HCT116 (cell line): Measurements from ENCODE around the gene ANTXRL. TPM values are rescaled to one million over a fixed set of nuclear protein-coding genes. Genes with fewer than 3 reads are reported as not detected.

Source experiments
- ATAC-seq: fragments of 200-7000 bp; cut with Tn5 transposase; 2 replicates; pipeline ENCODE4 v1.9.1; 2020; ENCODE audit warnings: mild to moderate bottlenecking, moderate library complexity
- BruUV-seq: library from RNA; stranded (reverse); fragments of 400-500 nt; replicated peaks from 2 replicates; lab custom pipeline; 2021; lab: Mats Ljungman, UMichigan
- CTCF ChIA-PET: fragments of 300-600 bp; sonication (Branson Sonifier 250); formaldehyde crosslinking; loops from one replicate; lab custom pipeline; 2021; ENCODE audit warnings: antibody characterized with exemption; lab: Charles Lee
- POLR2A ChIA-PET: fragments of 300-600, 350-600 bp; sonication (Branson Sonifier 250); formaldehyde crosslinking; loops from one replicate; lab custom pipeline; 2021; ENCODE audit warnings: antibody characterized with exemption; lab: Charles Lee
- RAD21 ChIA-PET, 2 experiments: fragments of 300-600 bp; sonication (Branson Sonifier 250); formaldehyde crosslinking; loops; one replicate each; lab custom pipeline; 2023; ENCODE audit warnings: low total read pairs in 2 of 2; ENCODE audit not compliant: uncharacterized antibody in 2 of 2, unreplicated experiment in 2 of 2, low non-redundant PET in 1 of 2; lab: Charles Lee
- DNase-seq: peaks from one replicate; pipeline ENCODE4 v3.0.0-alpha.2; 2010; ENCODE audit warnings: low read depth, low spot score
- H2AFZ ChIP-seq: fragments of 200-600 bp; shearing (Covaris generic), sonication (generic); 2 replicates; pipeline ENCODE4 v1.6.1; 2017; ENCODE audit warnings: low read depth, mixed run types, mixed read lengths, antibody characterized with exemption, low read length; ENCODE audit not compliant: poor library complexity, severe bottlenecking
- H3K27ac ChIP-seq: 2 replicates; pipeline ENCODE4 v1.5.1; 2012; ENCODE audit warnings: low read depth, low read length
- H3K27me3 ChIP-seq: fragments of 200-600 bp; sonication (generic); 2 replicates; pipeline ENCODE4 v1.6.1; 2016; ENCODE audit warnings: mixed run types, low read length, mixed read lengths; ENCODE audit not compliant: insufficient read depth
- H3K36me3 ChIP-seq, 2 experiments: fragments of 200-500 bp in 1 of 2; fragments of 200-600 bp in 1 of 2; sonication (Bioruptor generic) in 1 of 2; sonication (generic) in 1 of 2; 2 replicates each; pipeline versions ENCODE4 v1.5.1 to v1.6.1; 2014 to 2016; ENCODE audit warnings: low read length in 2 of 2, inconsistent platforms in 1 of 2, mixed read lengths in 1 of 2, mixed run types in 1 of 2; ENCODE audit not compliant: insufficient read depth in 2 of 2, control insufficient read depth in 1 of 2
- H3K4me1 ChIP-seq, 2 experiments: fragments of 200-600 bp in 1 of 2; sonication (generic) in 1 of 2; 2 replicates each; pipeline versions ENCODE4 v1.5.1 to v1.6.1; 2012 to 2017; ENCODE audit warnings: low read length in 2 of 2, inconsistent platforms in 1 of 2, mild to moderate bottlenecking in 1 of 2, mixed read lengths in 1 of 2, mixed run types in 1 of 2, moderate library complexity in 1 of 2; ENCODE audit not compliant: insufficient read depth in 2 of 2, control insufficient read depth in 1 of 2
- H3K4me2 ChIP-seq: fragments of 200-600 bp; sonication (generic); 2 replicates; pipeline ENCODE4 v1.6.1; 2017; ENCODE audit warnings: mixed run types, low read length, mixed read lengths
- H3K4me3 ChIP-seq, 2 experiments: fragments of 200-600 bp in 1 of 2; sonication (generic) in 1 of 2; replicated peaks in 1 of 2; 2 replicates each; pipeline ENCODE4 v1.5.1; 2011 to 2016; ENCODE audit warnings: low read length in 2 of 2, control low read depth in 1 of 2, low read depth in 1 of 2, mild to moderate bottlenecking in 1 of 2, mixed read lengths in 1 of 2, mixed run types in 1 of 2
- H3K79me2 ChIP-seq: fragments of 200-600 bp; sonication (generic); 2 replicates; pipeline ENCODE4 v1.6.1; 2017; ENCODE audit warnings: mild to moderate bottlenecking, mixed run types, low read length, moderate library complexity, mixed read lengths; ENCODE audit not compliant: insufficient read depth
- H3K9ac ChIP-seq: fragments of 200-600 bp; sonication (generic); 2 replicates; pipeline ENCODE4 v1.6.1; 2016; ENCODE audit warnings: low read length, mixed read lengths
- H3K9me2 ChIP-seq: fragments of 200-600 bp; sonication (generic), shearing (Covaris generic); 2 replicates; pipeline ENCODE4 v1.6.1; 2017; ENCODE audit warnings: mixed run types, mild to moderate bottlenecking, moderate library complexity; ENCODE audit not compliant: insufficient read depth
- H3K9me3 ChIP-seq, 2 experiments: fragments of 200-500 bp in 1 of 2; fragments of 200-600 bp in 1 of 2; sonication (Bioruptor generic) in 1 of 2; sonication (generic) in 1 of 2; 2 replicates each; pipeline ENCODE4 v1.6.1; 2014 to 2017; ENCODE audit warnings: low read length in 2 of 2, mixed read lengths in 2 of 2, inconsistent platforms in 1 of 2, low read depth in 1 of 2, mild to moderate bottlenecking in 1 of 2, mixed run types in 1 of 2, moderate library complexity in 1 of 2; ENCODE audit not compliant: control insufficient read depth in 1 of 2, insufficient read depth in 1 of 2
- H4K20me1 ChIP-seq: fragments of 200-600 bp; sonication (generic), shearing (Covaris generic); 2 replicates; pipeline ENCODE4 v1.6.1; 2017; ENCODE audit warnings: mixed run types, mild to moderate bottlenecking, moderate library complexity; ENCODE audit not compliant: insufficient read depth
- CEBPB ChIP-seq: IDR thresholded peaks from 2 replicates; pipeline ENCODE4 v1.6.1; 2012; ENCODE audit warnings: low read depth
- EGR1 ChIP-seq: IDR thresholded peaks from 2 replicates; pipeline ENCODE4 v1.6.1; 2012; ENCODE audit warnings: low read depth
- EZH2phosphoT487 ChIP-seq: fragments of 200-600 bp; IDR thresholded peaks from 2 replicates; pipeline ENCODE4 v1.6.1; 2018; ENCODE audit warnings: antibody characterized with exemption, borderline replicate concordance
- JUND ChIP-seq: IDR thresholded peaks from 2 replicates; pipeline ENCODE4 v1.6.1; 2012
- POLR2A ChIP-seq: IDR thresholded peaks from 2 replicates; pipeline ENCODE4 v1.7.0; 2011; ENCODE audit warnings: borderline replicate concordance; ENCODE audit not compliant: insufficient read depth, insufficient read length; ENCODE audit errors: extremely low read depth
- POLR2AphosphoS5 ChIP-seq: IDR thresholded peaks from 2 replicates; pipeline ENCODE4 v1.6.1; 2011; ENCODE audit warnings: mild to moderate bottlenecking, low read depth, low read length, moderate library complexity
- SIN3A ChIP-seq: IDR thresholded peaks from 2 replicates; pipeline ENCODE4 v1.6.1; 2012; ENCODE audit warnings: low read depth
- SRF ChIP-seq: IDR thresholded peaks from 2 replicates; pipeline ENCODE4 v1.6.1; 2012; ENCODE audit warnings: low read depth
- YY1 ChIP-seq: IDR thresholded peaks from 2 replicates; pipeline ENCODE4 v1.6.1; 2011; ENCODE audit warnings: low read length, low read depth, moderate library complexity, mild to moderate bottlenecking; ENCODE audit not compliant: insufficient replicate concordance; ENCODE audit errors: extremely low read depth
- ZFX ChIP-seq: fragments of 450-650 bp; IDR thresholded peaks from 2 replicates; pipeline ENCODE4 v1.6.1; 2017
- ZNF274 ChIP-seq: fragments of 200-500 bp; sonication (Bioruptor generic); IDR thresholded peaks from 2 replicates; pipeline ENCODE4 v1.6.1; 2014; ENCODE audit warnings: mild to moderate bottlenecking, low read depth, low read length, inconsistent platforms
- intact Hi-C: fragments of 100-400 bp; cut with micrococcal nuclease; formaldehyde crosslinking; loops from 2 replicates; pipeline ENCODE4 v1.10.0; 2022
- total RNA-seq: library from RNA; stranded (reverse); gene quantifications from one replicate; pipeline ENCODE4 v1.2.1, GENCODE V29; 2021; ENCODE audit not compliant: unreplicated experiment
- TF ChIP-seq, protein P1 (sequence below): IDR thresholded peaks from 2 replicates; pipeline ENCODE4 v1.6.1; 2012
- TF ChIP-seq, protein P2 (sequence below): IDR thresholded peaks from 2 replicates; pipeline ENCODE4 v1.6.1; 2012
- TF ChIP-seq, protein P3 (sequence below): IDR thresholded peaks from 2 replicates; pipeline ENCODE4 v1.6.1; 2012; ENCODE audit warnings: low read depth

The ANTXRL gene
- total RNA-seq, 1 experiment from 2014 or later: not detected

DNA sequence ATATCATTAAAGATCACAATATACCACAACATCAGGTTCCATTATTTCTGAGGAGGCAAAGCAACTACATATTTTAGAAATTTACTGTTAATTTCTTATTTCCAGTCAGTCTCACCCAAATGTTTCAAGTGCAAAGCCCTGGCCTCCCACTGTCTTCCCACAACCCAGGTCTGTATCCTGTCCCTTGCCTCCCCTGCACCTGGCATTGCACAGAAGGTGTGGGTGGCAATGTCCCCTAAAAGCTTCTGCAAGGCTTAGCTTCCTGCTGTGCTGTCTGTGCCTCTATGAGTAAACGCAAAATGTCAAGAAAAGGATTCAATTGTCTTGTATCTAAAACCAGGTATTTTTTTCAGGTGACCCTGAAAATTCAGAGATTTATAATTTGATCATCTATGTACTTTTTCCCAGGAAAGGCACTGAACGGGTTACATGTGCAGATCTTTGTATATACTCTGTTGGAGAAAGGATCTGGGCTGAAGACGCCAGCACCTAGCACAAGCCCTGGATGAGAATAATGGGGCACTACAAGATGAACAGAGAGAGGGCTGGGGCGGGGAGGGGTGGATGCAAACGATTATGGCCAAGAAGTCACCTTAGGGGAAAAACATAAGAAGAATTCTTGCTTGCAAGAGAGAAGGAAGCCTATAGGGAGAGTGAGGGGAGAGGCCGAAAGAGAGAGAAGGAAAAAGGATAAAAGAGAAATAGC is 3.1 kb upstream of the ANTXRL start:
- intact Hi-C loops: no loop called here
- Histone ChIP-seq H3K27me3 (no peaks in the 10 kb centered on the region), H3K79me2 (no peaks in the 10 kb centered on the region), H3K27ac (no peak overlapping the region), H3K36me3 (no peaks in the 10 kb centered on the region), H4K20me1 (no peaks in the 10 kb centered on the region), H3K4me3 (peak overlapping the region; percentile 42 to 60), H3K9me2 (no peaks in the 10 kb centered on the region), H3K4me2 (peak overlapping the region; percentile 82), H3K4me1 (peaks cover 14 to 16% of the 10 kb centered on the region in 2 experiments; a peak in 3 of 4 replicates), H3K9me3 (no peaks in the 10 kb centered on the region), H2AFZ (peak overlapping the region; percentile 85), H3K9ac (peak overlapping the region; percentile 46)
- no peak for DNase-seq
- CTCF ChIA-PET: no interaction called here
- TF ChIP-seq YY1: no peak
- POLR2A ChIA-PET: no interaction called here
- RAD21 ChIA-PET: interaction anchor here in 1 of 2 experiments (0.8 kb wide), 1 partner anchor 177 kb away, joined by 3 read pairs; no protein-coding TSS in a partner anchor
- ATAC-seq: no peak
- BruUV-seq: no TSS peak

DNA sequence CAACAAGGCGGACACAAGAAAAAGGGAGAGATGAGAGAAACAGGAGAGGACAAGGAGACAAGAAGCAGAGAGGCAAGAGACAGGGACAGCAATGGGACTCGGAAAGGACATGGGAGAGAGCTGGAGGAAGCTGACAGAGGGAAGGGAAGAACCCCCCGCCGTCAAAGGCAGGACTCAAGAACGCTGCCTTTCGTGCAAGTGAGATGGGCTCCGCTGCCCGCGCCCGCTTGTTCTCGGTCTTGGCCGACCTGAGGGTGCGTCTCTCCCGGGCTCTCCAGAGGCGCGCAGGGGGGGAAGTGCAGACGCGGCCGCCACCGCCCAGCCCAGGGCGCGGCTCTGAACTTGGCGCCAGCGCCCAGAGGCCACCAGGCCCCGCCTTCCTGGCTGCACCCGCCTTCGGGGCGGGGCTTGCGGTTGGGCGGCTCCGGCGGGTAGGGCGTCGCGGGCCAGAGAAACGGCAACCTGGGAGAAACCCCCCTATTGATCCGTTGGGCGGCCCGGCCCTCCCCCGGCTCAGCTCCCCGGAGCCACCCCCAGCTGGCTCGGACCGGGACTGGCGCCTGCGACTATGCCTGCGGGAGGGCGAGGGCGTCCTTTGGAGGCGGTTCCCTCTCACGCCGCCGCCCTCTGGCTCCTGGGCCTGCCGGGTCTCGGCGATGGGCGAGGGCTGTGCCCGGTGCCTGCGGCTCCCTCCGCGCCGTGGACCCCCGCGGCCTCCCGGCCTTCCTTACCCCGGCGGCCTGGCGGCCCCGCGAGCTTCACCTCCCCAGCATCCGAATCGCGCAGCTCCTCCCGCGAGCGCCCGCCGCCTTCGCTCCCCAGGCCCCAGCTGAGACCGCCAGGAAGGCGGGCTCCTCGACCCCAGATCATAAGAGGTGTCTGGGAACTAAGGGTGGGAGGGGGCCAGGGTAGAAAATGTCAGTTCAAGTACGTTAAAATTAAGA is 2.2 kb upstream of the ANTXRL start:
- intact Hi-C loops: no loop called here
- no peaks in the 10 kb centered on the region for H3K27me3 ChIP-seq
- H3K79me2 ChIP-seq: no peaks in the 10 kb centered on the region
- H3K27ac ChIP-seq: peak overlapping the region; percentile 31; the same call in 1 of the 2 replicates
- peak overlapping the region; percentile 46 for H3K9ac ChIP-seq
- peak overlapping the region; percentile 82 for H3K4me2 ChIP-seq
- peak overlapping the region; percentile 85 for H2AFZ ChIP-seq
- ChIA-PET RAD21 (no interaction called here), POLR2A (no interaction called here), CTCF (no interaction called here)
- peak; percentile 88 for ATAC-seq
- peak; percentile 26 for DNase-seq
- H3K9me3 ChIP-seq: no peaks in the 10 kb centered on the region
- no peaks in the 10 kb centered on the region for H4K20me1 ChIP-seq
- peak overlapping the region; percentile 42 to 60 for H3K4me3 ChIP-seq
- TF ChIP-seq ZFX (peak; percentile 71), SRF (no peak), EGR1 (no peak), CEBPB (no peak), POLR2AphosphoS5 (peak; percentile 74), SIN3A (0 out of 2 replicates have a peak, but pooled peaks have one; percentile 23), JUND (no peak), EZH2phosphoT487 (no peak), POLR2A (peak; percentile 27), ZNF274 (no peak)
- TF ChIP-seq, protein P1, sequence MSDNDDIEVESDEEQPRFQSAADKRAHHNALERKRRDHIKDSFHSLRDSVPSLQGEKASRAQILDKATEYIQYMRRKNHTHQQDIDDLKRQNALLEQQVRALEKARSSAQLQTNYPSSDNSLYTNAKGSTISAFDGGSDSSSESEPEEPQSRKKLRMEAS: peak; percentile 10; the same call in 1 of the 2 replicates
- TF ChIP-seq, protein P2, sequence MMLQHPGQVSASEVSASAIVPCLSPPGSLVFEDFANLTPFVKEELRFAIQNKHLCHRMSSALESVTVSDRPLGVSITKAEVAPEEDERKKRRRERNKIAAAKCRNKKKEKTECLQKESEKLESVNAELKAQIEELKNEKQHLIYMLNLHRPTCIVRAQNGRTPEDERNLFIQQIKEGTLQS: no peak
- TF ChIP-seq, protein P3, sequence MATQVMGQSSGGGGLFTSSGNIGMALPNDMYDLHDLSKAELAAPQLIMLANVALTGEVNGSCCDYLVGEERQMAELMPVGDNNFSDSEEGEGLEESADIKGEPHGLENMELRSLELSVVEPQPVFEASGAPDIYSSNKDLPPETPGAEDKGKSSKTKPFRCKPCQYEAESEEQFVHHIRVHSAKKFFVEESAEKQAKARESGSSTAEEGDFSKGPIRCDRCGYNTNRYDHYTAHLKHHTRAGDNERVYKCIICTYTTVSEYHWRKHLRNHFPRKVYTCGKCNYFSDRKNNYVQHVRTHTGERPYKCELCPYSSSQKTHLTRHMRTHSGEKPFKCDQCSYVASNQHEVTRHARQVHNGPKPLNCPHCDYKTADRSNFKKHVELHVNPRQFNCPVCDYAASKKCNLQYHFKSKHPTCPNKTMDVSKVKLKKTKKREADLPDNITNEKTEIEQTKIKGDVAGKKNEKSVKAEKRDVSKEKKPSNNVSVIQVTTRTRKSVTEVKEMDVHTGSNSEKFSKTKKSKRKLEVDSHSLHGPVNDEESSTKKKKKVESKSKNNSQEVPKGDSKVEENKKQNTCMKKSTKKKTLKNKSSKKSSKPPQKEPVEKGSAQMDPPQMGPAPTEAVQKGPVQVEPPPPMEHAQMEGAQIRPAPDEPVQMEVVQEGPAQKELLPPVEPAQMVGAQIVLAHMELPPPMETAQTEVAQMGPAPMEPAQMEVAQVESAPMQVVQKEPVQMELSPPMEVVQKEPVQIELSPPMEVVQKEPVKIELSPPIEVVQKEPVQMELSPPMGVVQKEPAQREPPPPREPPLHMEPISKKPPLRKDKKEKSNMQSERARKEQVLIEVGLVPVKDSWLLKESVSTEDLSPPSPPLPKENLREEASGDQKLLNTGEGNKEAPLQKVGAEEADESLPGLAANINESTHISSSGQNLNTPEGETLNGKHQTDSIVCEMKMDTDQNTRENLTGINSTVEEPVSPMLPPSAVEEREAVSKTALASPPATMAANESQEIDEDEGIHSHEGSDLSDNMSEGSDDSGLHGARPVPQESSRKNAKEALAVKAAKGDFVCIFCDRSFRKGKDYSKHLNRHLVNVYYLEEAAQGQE: no peak
- no peaks in the 10 kb centered on the region for H3K9me2 ChIP-seq
- BruUV-seq: no TSS peak
- H3K4me1 ChIP-seq: peaks cover 14 to 16% of the 10 kb centered on the region in 2 experiments; a peak in 3 of 4 replicates
- no peaks in the 10 kb centered on the region for H3K36me3 ChIP-seq
